Esophagus squamous epithelium (tissue), 5 donors: ENCODE data around the gene FBXW5. TPM values are rescaled to one million over a fixed set of nuclear protein-coding genes. Genes with fewer than 3 reads are reported as not detected.

ENCODE experiments used
- DNase-seq: peaks from one replicate; lab custom pipeline; 2025; lab: John Stamatoyannopoulos, UW
- H3K27ac ChIP-seq, 4 donors: fragments of 200-600 bp; sonication (generic); one replicate each; pipeline ENCODE4 v1.5.1; 2016 to 2019; ENCODE audit warnings: mild to moderate bottlenecking in 1 of 4
- H3K27me3 ChIP-seq, 4 donors: fragments of 200-600 bp; sonication (generic); 1 replicate in 3 of 4; 2 replicates in 1 of 4; pipeline versions ENCODE4 v1.5.1 to v1.6.0; 2017 to 2021; ENCODE audit warnings: antibody characterized with exemption in 1 of 4
- H3K36me3 ChIP-seq, 3 donors: fragments of 200-600 bp; sonication (generic); one replicate each; pipeline ENCODE4 v1.5.1; 2016 to 2019
- H3K4me1 ChIP-seq, 3 donors: fragments of 200-600 bp; sonication (generic); one replicate each; pipeline ENCODE4 v1.5.1; 2017 to 2019
- H3K4me3 ChIP-seq, 4 donors: fragments of 200-600 bp; sonication (generic); 1 replicate in 3 of 4; 2 replicates in 1 of 4; pipeline ENCODE4 v1.5.1; 2016 to 2019; ENCODE audit warnings: mild to moderate bottlenecking in 2 of 4, moderate library complexity in 1 of 4
- H3K9me3 ChIP-seq, 3 donors: fragments of 200-600 bp; sonication (generic); one replicate each; pipeline ENCODE4 v1.5.1; 2016 to 2019
- POLR2A ChIP-seq, 4 donors: fragments of 450-650 bp; IDR thresholded peaks; one replicate each; pipeline ENCODE4 v1.6.1; 2017; ENCODE audit warnings: antibody characterized with exemption in 4 of 4, mild to moderate bottlenecking in 4 of 4, moderate library complexity in 3 of 4
- whole genome bisulfite sequencing, 2 donors: methylation state at CpG; one replicate each; pipeline ENCODE4 v1.1.5; 2018; 5-methylcytosine and 5-hydroxymethylcytosine counted together
- intact Hi-C: fragments of 100-400 bp; cut with DNase I; formaldehyde crosslinking; loops from one replicate; pipeline ENCODE4 v1.15.0; 2022
- total RNA-seq, 4 donors: library from RNA; depleted of rRNA; stranded (reverse); fragments of >200 nt; gene quantifications; one replicate each; pipeline ENCODE4 v1.1.0, GENCODE V29; 2016
- TF ChIP-seq, protein P1 (sequence below), 6 experiments: fragments of 450-650 bp in 4 of 6; fragments of 200-600 bp in 2 of 6; sonication (generic) in 2 of 6; IDR thresholded peaks; one replicate each; pipeline ENCODE4 v1.5.1; 2016 to 2019; ENCODE audit warnings: antibody characterized with exemption in 6 of 6, mild to moderate bottlenecking in 4 of 6, moderate library complexity in 4 of 6
- donor health status: DM: yes; HTN: yes; CAD: no.

The FBXW5 gene
- total RNA-seq, 4 donors from 2014 or later = 146 to 210 (median 163) TPM

GRCh38 chr9:136946228-136947027 is 1.9 kb upstream of the FBXW5 start:
- Histone ChIP-seq H3K9me3 (no peaks in the 10 kb centered on the region), H3K4me1 (peaks cover 31 to 73% (median 39%) of the 10 kb centered on the region in 3 donors), H3K4me3 (no peak overlapping the region), H3K36me3 (peaks cover 12 to 18% (median 13%) of the 10 kb centered on the region in 3 donors), H3K27me3 (no peaks in the 10 kb centered on the region), H3K27ac (no peak overlapping the region)
- intact Hi-C loops = loop anchor here (10.0 kb wide), 1 partner anchor 92 kb away; the partner anchor contains the start of gene MAMDC4
- DNase-seq = no peak
- WGBS, 2 donors = 80 to 87% methylated on average over 4 to 6 of the region's 27 CpGs
- TF ChIP-seq, protein P1, sequence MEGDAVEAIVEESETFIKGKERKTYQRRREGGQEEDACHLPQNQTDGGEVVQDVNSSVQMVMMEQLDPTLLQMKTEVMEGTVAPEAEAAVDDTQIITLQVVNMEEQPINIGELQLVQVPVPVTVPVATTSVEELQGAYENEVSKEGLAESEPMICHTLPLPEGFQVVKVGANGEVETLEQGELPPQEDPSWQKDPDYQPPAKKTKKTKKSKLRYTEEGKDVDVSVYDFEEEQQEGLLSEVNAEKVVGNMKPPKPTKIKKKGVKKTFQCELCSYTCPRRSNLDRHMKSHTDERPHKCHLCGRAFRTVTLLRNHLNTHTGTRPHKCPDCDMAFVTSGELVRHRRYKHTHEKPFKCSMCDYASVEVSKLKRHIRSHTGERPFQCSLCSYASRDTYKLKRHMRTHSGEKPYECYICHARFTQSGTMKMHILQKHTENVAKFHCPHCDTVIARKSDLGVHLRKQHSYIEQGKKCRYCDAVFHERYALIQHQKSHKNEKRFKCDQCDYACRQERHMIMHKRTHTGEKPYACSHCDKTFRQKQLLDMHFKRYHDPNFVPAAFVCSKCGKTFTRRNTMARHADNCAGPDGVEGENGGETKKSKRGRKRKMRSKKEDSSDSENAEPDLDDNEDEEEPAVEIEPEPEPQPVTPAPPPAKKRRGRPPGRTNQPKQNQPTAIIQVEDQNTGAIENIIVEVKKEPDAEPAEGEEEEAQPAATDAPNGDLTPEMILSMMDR (IDR thresholded peaks at IDR 0.05) = no peak
- TF ChIP-seq POLR2A (IDR thresholded peaks at IDR 0.05) = no peak

DNA sequence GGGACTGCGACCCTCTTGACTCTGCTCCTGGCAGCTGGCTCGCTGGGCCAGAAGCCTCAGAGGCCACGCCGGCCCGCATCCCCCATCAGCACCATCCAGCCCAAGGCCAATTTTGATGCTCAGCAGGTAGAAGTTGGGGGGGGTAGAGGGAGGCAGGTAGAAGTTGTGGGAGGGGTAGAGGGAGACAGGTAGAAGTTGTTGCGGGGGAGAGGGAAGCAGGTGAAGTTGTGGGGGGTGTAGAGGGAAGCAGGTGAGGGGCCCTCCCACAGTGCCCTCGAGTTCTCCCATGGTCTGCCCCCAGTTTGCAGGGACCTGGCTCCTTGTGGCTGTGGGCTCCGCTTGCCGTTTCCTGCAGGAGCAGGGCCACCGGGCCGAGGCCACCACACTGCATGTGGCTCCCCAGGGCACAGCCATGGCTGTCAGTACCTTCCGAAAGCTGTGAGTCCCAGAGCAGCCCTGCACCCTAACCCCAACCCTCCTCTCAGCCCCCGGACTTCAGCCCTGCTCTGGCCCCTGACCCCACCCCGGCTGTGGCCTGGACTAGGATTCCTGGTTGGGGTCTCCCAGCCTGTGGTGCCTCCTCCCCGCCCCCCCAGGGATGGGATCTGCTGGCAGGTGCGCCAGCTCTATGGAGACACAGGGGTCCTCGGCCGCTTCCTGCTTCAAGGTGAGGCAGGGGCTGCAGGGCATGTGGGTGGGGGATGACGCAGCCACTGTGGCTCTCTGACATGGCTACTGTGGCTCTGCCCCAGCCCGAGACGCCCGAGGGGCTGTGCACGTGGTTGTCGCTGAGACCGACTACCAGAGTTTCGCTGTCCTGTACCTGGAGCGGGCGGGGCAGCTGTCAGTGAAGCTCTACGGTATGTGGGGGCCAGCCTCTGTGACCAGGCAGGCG is 1.0 kb upstream of the FBXW5 start:
- H3K9me3 ChIP-seq = no peaks in the 10 kb centered on the region
- peaks cover 30 to 68% (median 37%) of the 10 kb centered on the region in 3 donors for H3K4me1 ChIP-seq
- H3K36me3 ChIP-seq = peaks cover 20 to 26% (median 22%) of the 10 kb centered on the region in 3 donors
- no peak overlapping the region for H3K27ac ChIP-seq
- 61 to 84% methylated on average over 6 to 8 of the region's 30 CpGs for WGBS, 2 donors
- no peaks in the 10 kb centered on the region for H3K27me3 ChIP-seq
- no peak overlapping the region for H3K4me3 ChIP-seq
- DNase-seq = no peak
- no peak for TF ChIP-seq POLR2A (IDR thresholded peaks at IDR 0.05)
- TF ChIP-seq, protein P1 (IDR thresholded peaks at IDR 0.05) = no peak
- intact Hi-C loops = loop anchor here (10.0 kb wide), 1 partner anchor 91 kb away; the partner anchor contains the start of gene MAMDC4

DNA sequence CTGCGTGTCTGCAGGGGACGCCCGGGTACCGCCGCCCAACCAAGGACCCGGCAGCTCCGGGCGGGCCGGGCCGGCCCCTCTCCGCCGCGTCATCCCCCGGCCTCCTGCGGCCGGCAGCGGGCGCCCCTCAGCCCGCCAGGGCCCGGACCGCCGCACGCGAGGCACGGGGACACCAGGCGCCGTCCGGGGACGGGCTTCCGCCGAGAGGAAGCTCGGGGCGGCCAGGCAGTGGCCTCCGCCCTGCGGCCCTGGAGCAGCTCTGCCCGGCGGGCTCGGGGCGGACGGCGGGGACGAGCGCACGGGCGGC is 373 bp downstream of the FBXW5 start:
- peak overlapping the region; percentile 90 to 98 (median 96) for H3K27ac ChIP-seq
- H3K4me1 ChIP-seq = peaks cover 21 to 57% (median 28%) of the 10 kb centered on the region in 3 donors
- H3K27me3 ChIP-seq = no peaks in the 10 kb centered on the region
- H3K36me3 ChIP-seq = peaks cover 24 to 41% (median 31%) of the 10 kb centered on the region in 3 donors
- WGBS, 2 donors = 0% methylated on average over 4 of the region's 45 CpGs; no CpG with 5 or more reads in 1 of the 2 donors
- intact Hi-C loops = loop anchor here (5.0 to 10.0 kb wide), 2 partner anchors 83 to 89 kb away; partner anchors contain the start of genes ABCA2 and MAMDC4
- H3K4me3 ChIP-seq = peak overlapping the region; percentile 75 to 94 (median 87)
- TF ChIP-seq POLR2A (IDR thresholded peaks at IDR 0.05) = no peak
- TF ChIP-seq, protein P1 (IDR thresholded peaks at IDR 0.05) = no peak
- DNase-seq = no peak
- H3K9me3 ChIP-seq = no peaks in the 10 kb centered on the region

GRCh38 chr9:136943291-136944211 is 987 bp downstream of the FBXW5 start:
- peaks cover 17 to 51% (median 24%) of the 10 kb centered on the region in 3 donors for H3K4me1 ChIP-seq
- intact Hi-C loops = loop anchor here (5.0 to 10.0 kb wide), 2 partner anchors 84 to 89 kb away; partner anchors contain the start of genes ABCA2 and MAMDC4
- DNase-seq = no peak
- H3K9me3 ChIP-seq = no peaks in the 10 kb centered on the region
- peaks cover 24 to 47% (median 31%) of the 10 kb centered on the region in 3 donors for H3K36me3 ChIP-seq
- H3K27ac ChIP-seq = peak overlapping the region; percentile 90 to 98 (median 96)
- peak overlapping the region; percentile 75 to 94 (median 87) for H3K4me3 ChIP-seq
- TF ChIP-seq, protein P1 (IDR thresholded peaks at IDR 0.05) = no peak
- no peak for TF ChIP-seq POLR2A (IDR thresholded peaks at IDR 0.05)
- WGBS, 2 donors = 0% methylated on average over 14 of the region's 61 CpGs; no CpG with 5 or more reads in 1 of the 2 donors
- H3K27me3 ChIP-seq = no peaks in the 10 kb centered on the region
